Activated CD8-positive, alpha-beta memory T cell treated with anti-CD3 and anti-CD28 coated beads for 24 hours (primary cell): Measurements from ENCODE around the gene PCBP4.

Experiments
- DNase-seq: peaks from one replicate; pipeline ENCODE4 v3.0.0-alpha.2; 2020

PCBP4 gene

GRCh38 chr3:51937611-51938450 lies 29.4 kb downstream of the PCBP4 start:
- DNase-seq, result peak; percentile 52

- DNase-seq, result peak; percentile 47
These were observed 30.2 kb downstream of the PCBP4 start for GRCh38 chr3:51937014-51937413.

GRCh38 chr3:51935886-51936755 lies 31.1 kb downstream of the PCBP4 start:
- peak; percentile 53 for DNase-seq

GRCh38 chr3:51934991-51935885 lies 32.0 kb downstream of the PCBP4 start:
- DNase-seq, result peak; percentile 49

- no peak for DNase-seq
These were observed 33.0 kb downstream of the PCBP4 start for GRCh38 chr3:51934139-51934850.

GRCh38 chr3:51933471-51934138 lies 33.6 kb downstream of the PCBP4 start:
- peak; percentile 51 for DNase-seq

- DNase-seq, result peak; percentile 54
These were observed 34.5 kb downstream of the PCBP4 start for GRCh38 chr3:51932471-51933370.

- DNase-seq, result peak; percentile 41
These were observed 35.5 kb downstream of the PCBP4 start for GRCh38 chr3:51931756-51932155.

- DNase-seq, result peak; percentile 28
These were observed 36.8 kb downstream of the PCBP4 start for GRCh38 chr3:51930439-51930838.

- peak; percentile 41 for DNase-seq
These were observed 37.7 kb downstream of the PCBP4 start for GRCh38 chr3:51929420-51930003.

GRCh38 chr3:51928981-51929380 lies 38.3 kb downstream of the PCBP4 start:
- peak; percentile 42 for DNase-seq

- peak; percentile 49 for DNase-seq
These were observed 38.8 kb downstream of the PCBP4 start for GRCh38 chr3:51928438-51928837.

- DNase-seq, result peak; percentile 17
These were observed 39.9 kb downstream of the PCBP4 start for GRCh38 chr3:51927061-51927977.

GRCh38 chr3:51921081-51921578 lies 46.1 kb downstream of the PCBP4 start:
- peak; percentile 17 for DNase-seq

- DNase-seq, result no peak
These were observed 50.8 kb downstream of the PCBP4 start for GRCh38 chr3:51916418-51916817.

GRCh38 chr3:51908026-51908425 lies 59.2 kb downstream of the PCBP4 start:
- no peak for DNase-seq
